K562 (cell line): Measurements from ENCODE around the gene PACSIN2.

Source experiments
- CTCF ChIP-seq, 3 experiments: IDR thresholded peaks in 2 of 3; conservative IDR thresholded peaks in 1 of 3; 2 replicates each; pipeline ENCODE4 v1.5.1; 2011 to 2012; ENCODE audit warnings: low read length in 3 of 3, mild to moderate bottlenecking in 3 of 3, control low read depth in 2 of 3, improper control_type of control experiment in 1 of 3, inconsistent platforms in 1 of 3, low read depth in 1 of 3, mixed read lengths in 1 of 3, moderate library complexity in 1 of 3; ENCODE audit not compliant: insufficient read depth in 2 of 3
- GATA2 ChIP-seq: sonication (generic); formaldehyde crosslinking; IDR thresholded peaks from 2 replicates; pipeline ENCODE4 v1.4.0; 2020; ENCODE audit warnings: mild to moderate bottlenecking, missing genetic modification reagents
- IRF1 ChIP-seq: sonication (generic); formaldehyde crosslinking; IDR thresholded peaks from 2 replicates; pipeline ENCODE4 v1.8.0; 2022; ENCODE audit warnings: missing genetic modification reagents, mild to moderate bottlenecking, borderline replicate concordance
- KAT7 ChIP-seq: sonication (generic); formaldehyde crosslinking; IDR thresholded peaks from 2 replicates; pipeline ENCODE4 v1.8.0; 2022; ENCODE audit warnings: missing genetic modification reagents, mild to moderate bottlenecking, borderline replicate concordance
- MAX ChIP-seq: sonication (generic); formaldehyde crosslinking; IDR thresholded peaks from 2 replicates; pipeline ENCODE4 v1.9.0; 2022; ENCODE audit warnings: mild to moderate bottlenecking, missing genetic modification reagents
- MEF2D ChIP-seq: conservative IDR thresholded peaks from 2 replicates; pipeline ENCODE4 v1.6.1; 2016; ENCODE audit warnings: low read depth, missing genetic modification characterization, missing compliant biosample characterization
- MYC ChIP-seq, 2 experiments: fragments of 250-450 bp in 1 of 2; sonication (Bioruptor Pico) in 1 of 2; IDR thresholded peaks; 2 replicates each; pipeline versions ENCODE4 v1.5.1 to v1.6.1; 2012 to 2021; ENCODE audit warnings: low read depth in 2 of 2, borderline replicate concordance in 1 of 2, improper control_type of control experiment in 1 of 2, low read length in 1 of 2, mild to moderate bottlenecking in 1 of 2, moderate library complexity in 1 of 2
- RBM39 ChIP-seq: fragments of 200-400 bp; formaldehyde crosslinking; optimal IDR thresholded peaks from 2 replicates; pipeline ENCODE3; 2018; ENCODE audit warnings: low read depth, low read length
- RERE ChIP-seq: sonication (generic); formaldehyde crosslinking; IDR thresholded peaks from 2 replicates; pipeline ENCODE4 v1.8.0; 2023; ENCODE audit warnings: missing genetic modification reagents, mild to moderate bottlenecking, borderline replicate concordance
- SOX6 ChIP-seq: fragments of 450-650 bp; IDR thresholded peaks from 2 replicates; pipeline ENCODE4 v1.6.1; 2014; ENCODE audit warnings: mild to moderate bottlenecking
- USF1 ChIP-seq: sonication (generic); formaldehyde crosslinking; IDR thresholded peaks from 2 replicates; pipeline ENCODE4 v1.9.0; 2022; ENCODE audit warnings: mild to moderate bottlenecking, missing genetic modification reagents
- ZNF24 ChIP-seq: fragments of 450-650 bp; IDR thresholded peaks from 2 replicates; pipeline ENCODE4 v1.6.1; 2016

GRCh38 chr22:42865536-42865935, 149.4 kb downstream of the PACSIN2 start:
- no peak for TF ChIP-seq MAX
- TF ChIP-seq IRF1 (CRISPR knock-in tag): no peak
- TF ChIP-seq SOX6: no peak
- TF ChIP-seq GATA2 (CRISPR knock-in tag): no peak
- TF ChIP-seq KAT7 (CRISPR knock-in tag): no peak
- no peak for TF ChIP-seq RBM39
- no peak for TF ChIP-seq CTCF (IDR thresholded peaks at IDR 0.05 in 2 of 3, conservative IDR thresholded peaks at IDR 0.05 in 1 of 3; ENCODE audit: insufficient read depth in 2 of 3, low read depth in 1 of 3, low read length in 3 of 3)
- no peak for TF ChIP-seq USF1
- no peak for TF ChIP-seq MYC (IDR thresholded peaks at IDR 0.05; ENCODE audit: low read depth, low read length)
- no peak for TF ChIP-seq MYC (CRISPR knock-in tag; IDR thresholded peaks at IDR 0.05; ENCODE audit: borderline replicate concordance, low read depth)
- no peak for TF ChIP-seq MEF2D (tag)
- no peak for TF ChIP-seq RERE (CRISPR knock-in tag)
- TF ChIP-seq ZNF24: no peak
